ENCODE measurements around the gene ETV6. TPM values are rescaled to one million over a fixed set of nuclear protein-coding genes. Genes with fewer than 3 reads are reported as not detected.

The ETV6 gene
- total RNA-seq, 2 donors from 2014 or later = 102 to 110 TPM

- DNase-seq = no peak
- Mint-ChIP-seq H3K27ac (peak overlapping the region; percentile 20), H3K36me3 (ENCODE audit: insufficient read depth in 2 of 2) (peaks cover 6 to 11% of the 10 kb centered on the region in 2 donors), H3K4me1 (ENCODE audit: low read depth) (peaks cover 56% of the 10 kb centered on the region), H3K9me3 (no peaks in the 10 kb centered on the region), H3K4me3 (no peak overlapping the region), H3K27me3 (ENCODE audit: low read depth) (no peaks in the 10 kb centered on the region)
- ATAC-seq (replicated peaks in 1 of 2) = no peak
These were observed 177.9 kb downstream of the ETV6 start for GRCh38 chr12:11827091-11828061.

DNA sequence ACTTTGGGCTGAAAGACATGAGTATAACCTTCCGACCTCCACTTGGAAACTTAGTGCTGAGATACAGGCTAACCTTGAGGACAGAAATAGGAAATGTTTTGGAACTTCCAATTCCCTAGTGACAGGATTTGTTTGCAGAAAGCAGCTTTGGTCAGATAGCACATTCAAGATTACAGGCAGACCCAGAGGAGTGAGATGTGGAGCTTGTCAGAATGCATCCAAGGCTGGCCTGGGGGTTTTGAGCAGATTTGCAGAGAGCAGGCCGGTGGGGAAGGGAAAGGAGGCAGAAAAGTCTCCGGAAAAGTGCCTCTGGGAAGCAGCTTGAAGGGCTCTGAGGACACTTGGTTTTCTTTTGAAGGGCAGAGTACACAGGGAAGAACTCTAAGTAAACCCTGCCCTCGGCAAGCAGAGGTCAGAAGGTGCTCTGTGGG is 180.3 kb downstream of the ETV6 start:
- Mint-ChIP-seq H3K4me3 (no peak overlapping the region), H3K9me3 (no peaks in the 10 kb centered on the region), H3K4me1 (ENCODE audit: low read depth) (peaks cover 56% of the 10 kb centered on the region), H3K27me3 (ENCODE audit: low read depth) (no peaks in the 10 kb centered on the region), H3K36me3 (ENCODE audit: insufficient read depth in 2 of 2) (peaks cover 6 to 8% of the 10 kb centered on the region in 2 donors), H3K27ac (no peak overlapping the region)
- DNase-seq = no peak
- no peak for ATAC-seq (replicated peaks in 1 of 2)

- no peak overlapping the region for H3K27ac Mint-ChIP-seq
- ATAC-seq (replicated peaks in 1 of 2) (peak; percentile 20 to 22), DNase-seq (no peak)
- no peaks in the 10 kb centered on the region for H3K27me3 Mint-ChIP-seq (ENCODE audit: low read depth)
- no peaks in the 10 kb centered on the region for H3K9me3 Mint-ChIP-seq
- H3K36me3 Mint-ChIP-seq (ENCODE audit: insufficient read depth in 2 of 2) = peaks cover 6% of the 10 kb centered on the region in 2 donors
- H3K4me3 Mint-ChIP-seq = no peak overlapping the region
- H3K4me1 Mint-ChIP-seq (ENCODE audit: low read depth) = peaks cover 56% of the 10 kb centered on the region
These were observed 180.9 kb downstream of the ETV6 start for GRCh38 chr12:11830307-11830801.

- H3K4me3 Mint-ChIP-seq = peak overlapping the region in 1 of 2 donors; percentile 18
- peaks cover 58% of the 10 kb centered on the region for H3K4me1 Mint-ChIP-seq (ENCODE audit: low read depth)
These were observed 182.6 kb downstream of the ETV6 start for GRCh38 chr12:11832093-11832492.

DNA sequence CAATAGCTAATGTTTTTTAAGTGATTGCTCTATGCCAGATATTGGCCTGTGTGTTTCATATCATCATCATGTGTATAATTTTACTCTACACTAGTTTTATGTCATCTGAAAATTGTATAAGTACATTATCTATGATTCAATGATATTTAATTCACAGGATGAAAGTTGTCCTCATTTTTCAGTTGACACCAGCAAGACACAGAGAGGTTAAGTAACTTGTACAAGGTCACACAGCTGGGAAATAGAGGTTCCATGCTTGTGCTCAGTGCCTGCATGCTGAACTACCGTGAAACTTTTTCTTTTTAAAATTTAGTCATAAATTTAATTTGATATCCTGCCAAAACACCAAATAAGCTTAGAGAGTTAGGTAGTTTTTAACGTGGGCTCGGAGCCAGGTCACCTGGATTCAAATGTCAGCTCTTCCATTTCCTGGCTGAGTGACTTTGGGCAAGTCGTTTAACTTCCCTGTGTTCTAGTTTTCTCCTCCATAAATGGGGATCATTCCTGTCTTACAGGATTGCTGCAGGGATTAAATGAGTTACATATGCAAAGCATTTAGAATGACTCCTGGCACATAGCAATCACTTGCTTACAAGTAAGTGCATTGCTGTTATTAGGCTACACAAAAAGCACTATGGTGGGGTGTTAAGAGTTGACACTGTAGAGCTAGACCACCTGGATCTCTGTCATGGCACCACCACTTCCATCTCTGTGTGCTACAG is 183.9 kb downstream of the ETV6 start:
- no peaks in the 10 kb centered on the region for H3K27me3 Mint-ChIP-seq (ENCODE audit: low read depth)
- no peaks in the 10 kb centered on the region for H3K9me3 Mint-ChIP-seq
- DNase-seq (no peak), ATAC-seq (replicated peaks in 1 of 2) (no peak)
- H3K27ac Mint-ChIP-seq = peak overlapping the region; percentile 92
- H3K36me3 Mint-ChIP-seq (ENCODE audit: insufficient read depth in 2 of 2) = peaks cover 0 to 11% of the 10 kb centered on the region in 2 donors
- H3K4me3 Mint-ChIP-seq = peak overlapping the region; percentile 25 to 76
- H3K4me1 Mint-ChIP-seq (ENCODE audit: low read depth) = peaks cover 68% of the 10 kb centered on the region

More at GRCh38 chr12:11832093-11832492, 182.6 kb downstream of the ETV6 start:
- ATAC-seq (replicated peaks in 1 of 2) (no peak), DNase-seq (no peak)
- Mint-ChIP-seq H3K9me3 (no peaks in the 10 kb centered on the region), H3K27ac (peak overlapping the region; percentile 84), H3K36me3 (ENCODE audit: insufficient read depth in 2 of 2) (peaks cover 0 to 6% of the 10 kb centered on the region in 2 donors), H3K27me3 (ENCODE audit: low read depth) (no peaks in the 10 kb centered on the region)

DNA sequence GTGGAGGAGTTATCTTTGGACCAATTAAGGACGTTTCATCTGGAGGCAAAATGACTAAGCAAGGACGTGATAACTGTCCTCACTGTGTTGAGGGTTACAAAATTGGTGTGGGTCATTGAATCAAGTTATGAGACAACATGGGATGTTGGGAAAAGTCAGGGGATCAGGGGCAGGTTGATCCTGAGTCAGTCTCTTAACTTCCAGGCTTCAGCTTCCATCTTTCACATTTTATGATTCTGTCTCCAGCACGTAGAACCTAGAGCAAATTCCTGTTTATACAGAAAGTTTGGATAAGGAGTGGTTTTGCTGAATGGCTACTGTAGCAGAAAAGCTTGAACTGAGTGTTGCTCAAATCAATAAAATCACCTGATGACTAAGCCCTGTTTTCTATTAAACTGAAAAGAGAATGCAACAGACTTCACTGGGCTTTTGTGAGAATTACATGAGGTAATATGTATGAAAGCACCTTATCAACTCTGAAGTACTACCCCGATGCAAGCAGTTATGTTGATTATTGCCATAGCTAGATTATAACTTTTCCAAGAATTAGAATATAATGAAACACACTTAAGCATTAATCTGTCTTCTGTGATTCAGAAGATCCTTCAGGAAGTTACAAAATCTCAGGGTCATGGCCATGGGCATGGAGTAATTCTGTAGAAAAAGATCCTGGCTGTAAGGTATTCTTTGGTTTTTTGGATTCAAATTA is 184.8 kb downstream of the ETV6 start:
- Mint-ChIP-seq H3K36me3 (ENCODE audit: insufficient read depth in 2 of 2) (peaks cover 3 to 18% of the 10 kb centered on the region in 2 donors), H3K4me1 (ENCODE audit: low read depth) (peaks cover 77% of the 10 kb centered on the region), H3K27me3 (ENCODE audit: low read depth) (no peaks in the 10 kb centered on the region), H3K9me3 (no peaks in the 10 kb centered on the region), H3K27ac (peak overlapping the region; percentile 92), H3K4me3 (peak overlapping the region; percentile 25 to 76)
- DNase-seq = no peak
- ATAC-seq (replicated peaks in 1 of 2) = peak; percentile 53 to 56

DNA sequence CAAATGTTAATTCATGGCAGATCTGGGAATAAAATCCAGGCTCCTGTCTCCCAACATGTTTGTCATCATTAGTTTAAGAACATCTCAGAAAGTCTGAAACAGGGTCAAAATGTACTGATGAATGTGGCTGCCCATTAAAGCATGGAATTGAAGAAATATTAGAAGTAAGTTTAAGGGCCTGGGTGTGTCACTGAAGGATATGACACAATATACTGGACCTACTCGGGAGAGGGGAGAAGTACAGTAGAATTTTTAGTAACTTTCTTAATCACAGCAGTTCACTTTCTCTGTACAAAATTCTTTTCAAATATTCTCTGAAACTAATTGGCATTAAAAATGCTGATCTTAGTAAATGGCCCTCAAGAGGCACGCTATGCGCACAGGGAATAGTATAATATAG is 185.5 kb downstream of the ETV6 start:
- peaks cover 84% of the 10 kb centered on the region for H3K4me1 Mint-ChIP-seq (ENCODE audit: low read depth)
- H3K36me3 Mint-ChIP-seq (ENCODE audit: insufficient read depth in 2 of 2) = peaks cover 7 to 25% of the 10 kb centered on the region in 2 donors
- DNase-seq (no peak), ATAC-seq (replicated peaks in 1 of 2) (no peak)
- H3K9me3 Mint-ChIP-seq = no peaks in the 10 kb centered on the region
- H3K27me3 Mint-ChIP-seq (ENCODE audit: low read depth) = no peaks in the 10 kb centered on the region
- peak overlapping the region; percentile 92 for H3K27ac Mint-ChIP-seq
- H3K4me3 Mint-ChIP-seq = peak overlapping the region in 1 of 2 donors; percentile 76

GRCh38 chr12:11836282-11837151 is 187.0 kb downstream of the ETV6 start:
- DNase-seq (peak; percentile 67 to 69), ATAC-seq (replicated peaks in 1 of 2) (peak; percentile 75 to 82)
- peaks cover 13 to 41% of the 10 kb centered on the region in 2 donors for H3K36me3 Mint-ChIP-seq (ENCODE audit: insufficient read depth in 2 of 2)
- no peaks in the 10 kb centered on the region for H3K27me3 Mint-ChIP-seq (ENCODE audit: low read depth)
- peak overlapping the region; percentile 74 to 76 for H3K4me3 Mint-ChIP-seq
- no peaks in the 10 kb centered on the region for H3K9me3 Mint-ChIP-seq
- H3K27ac Mint-ChIP-seq = peak overlapping the region; percentile 87
- peaks cover 100% of the 10 kb centered on the region for H3K4me1 Mint-ChIP-seq (ENCODE audit: low read depth)

- peaks cover 18 to 45% of the 10 kb centered on the region in 2 donors for H3K36me3 Mint-ChIP-seq (ENCODE audit: insufficient read depth in 2 of 2)
- H3K4me3 Mint-ChIP-seq = peak overlapping the region; percentile 74 to 76
- peaks cover 97% of the 10 kb centered on the region for H3K4me1 Mint-ChIP-seq (ENCODE audit: low read depth)
- DNase-seq (no peak), ATAC-seq (replicated peaks in 1 of 2) (no peak)
- H3K27ac Mint-ChIP-seq = peak overlapping the region; percentile 87
- H3K27me3 Mint-ChIP-seq (ENCODE audit: low read depth) = no peaks in the 10 kb centered on the region
- H3K9me3 Mint-ChIP-seq = no peaks in the 10 kb centered on the region
These were observed 187.9 kb downstream of the ETV6 start for GRCh38 chr12:11837216-11837934.

DNA sequence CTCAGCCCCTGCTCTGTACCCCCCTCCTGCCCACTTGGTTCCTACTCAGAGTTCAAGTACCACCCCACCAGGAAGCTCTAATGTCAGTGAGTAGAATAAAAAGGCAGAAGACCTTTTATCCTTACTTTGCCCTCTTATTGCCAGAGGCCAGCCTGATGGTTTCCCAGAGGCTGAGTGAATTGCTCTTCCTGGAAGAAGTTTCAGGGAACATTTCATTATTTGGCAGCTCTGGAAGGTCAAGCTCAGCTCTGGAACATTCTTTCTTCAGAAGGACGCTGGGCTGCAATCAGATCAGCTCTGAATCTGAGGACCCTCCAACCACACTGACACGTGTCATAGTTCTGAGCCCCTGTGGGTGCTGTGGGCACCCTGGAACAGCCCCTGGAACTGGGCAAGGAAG is 188.9 kb downstream of the ETV6 start:
- ATAC-seq (replicated peaks in 1 of 2) (no peak), DNase-seq (no peak)
- no peaks in the 10 kb centered on the region for H3K27me3 Mint-ChIP-seq (ENCODE audit: low read depth)
- H3K4me3 Mint-ChIP-seq = no peak overlapping the region
- H3K9me3 Mint-ChIP-seq = no peaks in the 10 kb centered on the region
- H3K27ac Mint-ChIP-seq = peak overlapping the region; percentile 68
- H3K36me3 Mint-ChIP-seq (ENCODE audit: insufficient read depth in 2 of 2) = peaks cover 21 to 50% of the 10 kb centered on the region in 2 donors
- H3K4me1 Mint-ChIP-seq (ENCODE audit: low read depth) = peaks cover 92% of the 10 kb centered on the region

- Mint-ChIP-seq H3K36me3 (ENCODE audit: insufficient read depth in 2 of 2) (peaks cover 21 to 56% of the 10 kb centered on the region in 2 donors), H3K27me3 (ENCODE audit: low read depth) (no peaks in the 10 kb centered on the region), H3K9me3 (no peaks in the 10 kb centered on the region)
These were observed 189.7 kb downstream of the ETV6 start for GRCh38 chr12:11839091-11839641.

More at GRCh38 chr12:11839091-11839641, 189.7 kb downstream of the ETV6 start:
- H3K4me3 Mint-ChIP-seq = no peak overlapping the region
- DNase-seq = no peak
- no peak for ATAC-seq (replicated peaks in 1 of 2)
- peaks cover 84% of the 10 kb centered on the region for H3K4me1 Mint-ChIP-seq (ENCODE audit: low read depth)
- peak overlapping the region; percentile 68 for H3K27ac Mint-ChIP-seq

Measured in activated T-cell treated with anti-CD3 and anti-CD28 coated beads, Interleukin-2, amount 50 U/mL, for 72 hours (primary cell).